NOMO-1 treated with dmso at 0.1 percent for 144 hours (cell line): Measurements from ENCODE around the gene SRPK3.

ENCODE experiments used
- DNase-seq: peaks from one replicate; lab custom pipeline; 2025; ENCODE audit not compliant: unreplicated experiment; lab: John Stamatoyannopoulos, UW

SRPK3 gene

GRCh38 chrX:153781428-153782047 is 697 bp downstream of the SRPK3 start:
- DNase-seq, result no peak

GRCh38 chrX:153782313-153782712 is 1.5 kb downstream of the SRPK3 start:
- no peak for DNase-seq

- DNase-seq, result no peak
Observed at GRCh38 chrX:153782871-153783270, 2.0 kb downstream of the SRPK3 start.

GRCh38 chrX:153783378-153784013 is 2.7 kb downstream of the SRPK3 start:
- DNase-seq, result no peak

- no peak for DNase-seq
Observed at GRCh38 chrX:153784325-153784967, 3.6 kb downstream of the SRPK3 start.

- no peak for DNase-seq
Observed at GRCh38 chrX:153786669-153787068, 5.8 kb downstream of the SRPK3 start.

- no peak for DNase-seq
Observed at GRCh38 chrX:153789654-153790053, 8.8 kb downstream of the SRPK3 start.

GRCh38 chrX:153791104-153791852 is 10.4 kb downstream of the SRPK3 start:
- DNase-seq, result no peak

GRCh38 chrX:153792368-153792767 is 11.5 kb downstream of the SRPK3 start:
- no peak for DNase-seq

GRCh38 chrX:153793291-153793690 is 12.4 kb downstream of the SRPK3 start:
- DNase-seq, result no peak

- DNase-seq, result peak; percentile 93
Observed at GRCh38 chrX:153794018-153794896, 13.4 kb downstream of the SRPK3 start, which contains the start of the genes IDH3G and SSR4. TSS of gene IDH3G (minus strand) at chrX:153794375. CDS start at chrX:153794326, 49 bp downstream. TSS of gene SSR4 (plus strand) at chrX:153794668. CDS start at chrX:153794688, 20 bp downstream.

- no peak for DNase-seq
Observed at GRCh38 chrX:153794897-153795816, 14.3 kb downstream of the SRPK3 start.

- no peak for DNase-seq
Observed at GRCh38 chrX:153797415-153798015, 16.7 kb downstream of the SRPK3 start.

GRCh38 chrX:153799326-153799725 is 18.5 kb downstream of the SRPK3 start:
- DNase-seq, result no peak

- no peak for DNase-seq
Observed at GRCh38 chrX:153800177-153800722, 19.4 kb downstream of the SRPK3 start.

- DNase-seq, result no peak
Observed at GRCh38 chrX:153800746-153801145, 19.9 kb downstream of the SRPK3 start.

- DNase-seq, result no peak
Observed at GRCh38 chrX:153801669-153802068, 20.8 kb downstream of the SRPK3 start.

GRCh38 chrX:153802513-153803045 is 21.7 kb downstream of the SRPK3 start:
- DNase-seq, result no peak
